Measurements from ENCODE around the gene TPSG1.
"Not testable (repeated sequence)": the region's sequence is repeated elsewhere in the genome, so short reads cannot be mapped to it uniquely, and the experiment has no call there.

DNA sequence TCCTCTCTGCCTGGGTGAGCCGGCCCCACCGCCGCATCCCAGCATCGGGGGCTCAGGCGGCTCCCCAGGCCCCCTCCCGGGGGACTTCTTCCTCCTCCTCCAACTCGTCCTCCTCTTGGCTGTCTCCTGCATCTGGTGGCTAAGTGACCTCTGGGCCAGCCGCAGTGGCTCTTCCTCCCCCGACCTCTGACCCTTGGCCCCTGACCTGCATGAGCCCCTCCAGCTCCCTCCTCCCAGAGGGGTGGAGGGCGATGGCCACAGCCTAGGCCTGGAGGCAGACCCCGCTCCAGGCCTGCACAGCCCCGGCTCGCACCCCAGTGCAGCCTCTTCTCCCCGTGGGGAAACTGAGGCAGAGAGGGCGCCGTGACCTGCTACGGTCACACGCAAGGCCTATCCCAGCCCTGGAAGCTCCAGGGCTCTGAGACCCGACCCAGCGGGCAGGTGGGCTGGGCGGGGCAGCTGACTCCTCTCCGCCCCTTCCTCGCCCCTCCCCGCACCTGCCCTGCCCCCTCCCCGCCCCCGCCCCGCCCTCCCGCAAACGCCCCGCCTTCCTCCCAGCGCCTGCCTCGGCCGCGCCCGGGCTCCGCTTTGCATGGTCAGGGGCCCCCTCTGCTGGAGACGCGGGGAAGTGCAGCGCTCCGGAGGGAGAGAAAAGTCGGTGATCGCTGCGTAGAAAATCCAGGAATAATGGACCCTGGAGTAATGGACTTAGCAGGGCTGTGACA, 24.1 kb upstream of the TPSG1 start:
- TF ChIP-seq EZH2 (IDR thresholded peaks at IDR 0.05; ENCODE audit: insufficient read depth, poor library complexity, severe bottlenecking); EZH2phosphoT487 (IDR thresholded peaks at IDR 0.05; ENCODE audit: insufficient read depth, low read depth): not testable (repeated sequence)

All from GM23248 (cell line).